Measurements from ENCODE around the gene CLPSL2.

The CLPSL2 gene

DNA sequence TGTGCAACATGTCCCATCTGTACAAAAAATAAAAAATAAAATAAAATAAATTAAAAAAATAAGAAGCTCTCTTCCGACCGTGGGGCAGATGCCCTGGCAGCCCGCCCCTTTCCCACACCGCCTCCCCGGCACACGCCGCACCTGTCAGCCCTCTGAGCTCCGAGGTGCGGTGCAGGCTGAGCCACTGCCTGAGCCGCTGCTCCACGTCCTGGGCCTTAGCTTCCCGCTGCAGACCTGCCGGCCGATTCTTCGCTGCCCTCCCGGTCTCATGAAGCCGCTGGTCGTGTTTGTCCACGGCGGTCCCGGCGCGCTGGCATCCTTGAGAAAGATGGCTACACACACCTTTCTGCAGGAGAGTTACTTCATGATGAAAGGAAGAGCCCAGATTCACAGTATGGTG, 10.7 kb upstream of the CLPSL2 start:
- TF ChIP-seq, protein P1, sequence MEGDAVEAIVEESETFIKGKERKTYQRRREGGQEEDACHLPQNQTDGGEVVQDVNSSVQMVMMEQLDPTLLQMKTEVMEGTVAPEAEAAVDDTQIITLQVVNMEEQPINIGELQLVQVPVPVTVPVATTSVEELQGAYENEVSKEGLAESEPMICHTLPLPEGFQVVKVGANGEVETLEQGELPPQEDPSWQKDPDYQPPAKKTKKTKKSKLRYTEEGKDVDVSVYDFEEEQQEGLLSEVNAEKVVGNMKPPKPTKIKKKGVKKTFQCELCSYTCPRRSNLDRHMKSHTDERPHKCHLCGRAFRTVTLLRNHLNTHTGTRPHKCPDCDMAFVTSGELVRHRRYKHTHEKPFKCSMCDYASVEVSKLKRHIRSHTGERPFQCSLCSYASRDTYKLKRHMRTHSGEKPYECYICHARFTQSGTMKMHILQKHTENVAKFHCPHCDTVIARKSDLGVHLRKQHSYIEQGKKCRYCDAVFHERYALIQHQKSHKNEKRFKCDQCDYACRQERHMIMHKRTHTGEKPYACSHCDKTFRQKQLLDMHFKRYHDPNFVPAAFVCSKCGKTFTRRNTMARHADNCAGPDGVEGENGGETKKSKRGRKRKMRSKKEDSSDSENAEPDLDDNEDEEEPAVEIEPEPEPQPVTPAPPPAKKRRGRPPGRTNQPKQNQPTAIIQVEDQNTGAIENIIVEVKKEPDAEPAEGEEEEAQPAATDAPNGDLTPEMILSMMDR (conservative IDR thresholded peaks at IDR 0.05): no peak
- H3K27ac ChIP-seq: no peak overlapping the region

DNA sequence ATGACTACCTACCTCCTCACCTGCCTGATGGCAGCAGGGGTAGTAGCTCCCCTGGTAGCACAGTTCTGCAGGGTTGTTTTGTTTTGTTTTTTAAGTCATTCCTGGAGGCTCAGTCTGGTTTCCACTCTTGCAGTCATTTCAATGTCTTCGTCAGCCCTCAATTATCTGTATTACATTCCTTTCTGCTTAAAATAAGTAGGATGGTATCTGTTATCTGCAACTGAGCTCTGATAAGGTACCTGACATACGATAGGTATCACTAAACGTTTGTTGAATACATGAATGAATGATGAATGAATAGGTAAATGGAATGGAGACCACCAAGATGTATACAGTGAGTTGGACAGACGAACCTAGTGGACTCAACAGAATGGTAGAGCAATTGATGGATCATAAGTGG, 7.2 kb upstream of the CLPSL2 start:
- TF ChIP-seq, protein P1 (conservative IDR thresholded peaks at IDR 0.05): no peak
- H3K27ac ChIP-seq: no peak overlapping the region

DNA sequence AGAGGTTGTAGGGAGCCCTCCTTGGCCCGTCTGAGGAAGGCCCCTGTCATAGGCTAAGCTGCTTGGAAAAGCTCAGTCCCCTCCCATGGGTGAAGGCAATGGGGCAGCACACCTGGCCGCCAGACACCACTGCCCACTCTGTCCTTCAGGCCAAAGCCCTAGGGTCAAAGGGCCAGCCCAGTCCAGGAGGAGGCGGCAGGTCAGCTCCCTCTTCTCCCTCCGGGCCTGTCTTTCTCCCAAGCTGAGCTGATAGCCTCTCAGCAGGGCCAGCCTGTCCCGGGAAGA, 5.1 kb upstream of the CLPSL2 start:
- H3K27ac ChIP-seq: no peak overlapping the region
- TF ChIP-seq, protein P1 (conservative IDR thresholded peaks at IDR 0.05): no peak

DNA sequence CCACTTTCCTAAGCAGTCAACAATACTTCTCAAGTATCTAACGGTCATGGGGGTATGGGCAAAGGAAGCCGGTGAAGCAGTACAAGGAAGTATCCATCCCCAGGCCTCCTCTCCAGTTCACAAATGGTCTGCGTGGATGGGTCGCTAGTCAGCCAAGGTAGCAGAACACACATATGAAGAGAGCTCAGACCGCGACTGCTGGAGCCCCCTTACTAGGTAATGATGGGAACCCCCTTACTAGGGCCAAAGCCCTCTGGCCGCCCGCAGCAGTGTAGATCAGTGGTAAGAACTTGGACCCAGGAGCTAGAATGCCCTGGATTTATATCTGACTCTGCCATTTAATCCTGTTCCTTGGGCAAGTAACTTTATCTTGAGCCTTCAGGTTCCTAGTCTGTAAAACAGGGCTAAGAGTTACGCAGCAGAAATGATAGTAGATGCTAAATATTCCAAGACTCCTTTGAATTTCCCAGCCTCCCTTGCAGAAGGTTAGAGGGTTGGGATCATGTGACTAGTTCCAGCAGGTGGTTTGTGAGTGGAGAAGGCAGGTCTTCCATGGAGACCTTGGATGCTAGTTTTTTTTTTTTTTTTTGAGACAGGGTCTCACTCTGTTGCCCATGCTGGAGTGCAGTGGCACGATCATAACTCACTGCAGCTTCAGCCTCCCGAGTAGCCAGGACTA, 2.1 kb upstream of the CLPSL2 start:
- no peak overlapping the region for H3K27ac ChIP-seq
- TF ChIP-seq, protein P1 (conservative IDR thresholded peaks at IDR 0.05): no peak

DNA sequence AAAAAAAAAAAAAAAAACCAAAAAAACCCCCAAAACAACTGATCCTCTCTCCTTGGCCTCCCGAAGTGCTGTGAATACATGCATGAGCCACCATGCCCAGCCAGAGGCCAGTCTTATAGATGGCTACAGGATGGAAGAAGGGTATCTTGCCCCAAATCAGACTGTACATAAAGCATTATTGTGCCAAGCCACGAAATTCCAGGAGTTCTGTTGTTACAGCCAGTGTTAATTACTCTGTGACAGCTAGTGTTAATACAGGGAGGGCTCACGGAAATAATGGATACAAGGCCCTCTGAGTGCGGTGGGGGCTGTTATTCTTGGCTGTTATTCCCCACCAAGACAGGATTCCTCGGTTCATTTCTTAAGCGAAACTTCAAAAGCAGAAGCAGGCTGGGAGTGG, 1.4 kb upstream of the CLPSL2 start:
- TF ChIP-seq, protein P1 (conservative IDR thresholded peaks at IDR 0.05): no peak
- no peak overlapping the region for H3K27ac ChIP-seq

DNA sequence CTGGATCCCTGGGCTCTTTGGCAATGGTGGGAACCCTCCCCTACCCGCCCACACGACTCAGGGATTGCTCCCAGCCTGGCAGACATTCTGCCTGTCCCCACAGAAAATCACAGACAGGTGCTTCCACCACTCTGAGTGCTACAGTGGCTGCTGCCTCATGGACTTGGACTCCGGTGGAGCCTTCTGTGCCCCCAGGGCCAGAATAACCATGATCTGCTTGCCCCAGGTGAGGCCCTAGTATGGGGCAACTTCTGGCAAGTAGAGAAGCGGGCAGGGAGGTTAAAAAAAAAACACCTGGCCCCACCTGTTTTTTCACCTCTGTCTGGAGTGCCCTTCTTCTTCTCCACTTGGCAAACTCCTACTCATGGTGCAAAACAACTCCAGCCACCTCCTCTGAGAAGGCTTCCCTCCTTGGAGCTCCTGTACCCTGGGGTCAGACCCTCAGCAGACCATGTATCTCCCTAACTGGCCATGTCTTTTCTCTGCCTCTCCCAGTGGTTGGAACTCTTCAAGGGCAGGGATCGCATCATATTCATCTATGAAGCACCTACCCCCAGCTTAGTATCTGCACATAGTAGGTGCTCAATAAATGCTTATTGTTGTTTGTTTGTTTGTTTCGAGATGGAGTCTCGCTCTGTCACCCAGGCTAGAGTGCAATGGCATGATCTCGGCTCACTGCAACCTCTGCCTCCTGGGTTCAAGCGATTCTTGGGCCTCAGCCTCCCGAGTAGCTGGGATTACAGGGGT, 1.1 kb downstream of the CLPSL2 start:
- H3K27ac ChIP-seq: no peak overlapping the region
- TF ChIP-seq, protein P1 (conservative IDR thresholded peaks at IDR 0.05): no peak

DNA sequence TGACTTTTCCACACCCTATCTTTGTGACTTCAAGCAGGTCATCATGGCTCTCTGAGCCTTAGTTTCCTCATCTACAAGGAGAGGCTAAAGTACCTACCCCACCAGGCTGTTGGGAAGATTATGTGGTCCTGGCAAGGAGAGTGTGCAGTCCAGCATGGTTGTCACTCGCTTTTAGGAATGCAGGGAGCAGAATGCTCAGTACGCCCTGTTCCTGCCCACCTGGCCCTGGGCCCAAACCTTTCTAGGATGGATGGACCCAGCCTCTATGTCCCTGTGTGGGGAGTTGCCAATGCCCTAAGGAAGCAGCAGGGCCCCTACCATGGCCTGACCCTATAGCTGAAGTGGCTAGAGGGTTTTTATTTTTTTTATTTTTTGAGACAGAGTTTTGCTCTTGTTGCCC, 2.0 kb downstream of the CLPSL2 start:
- no peak overlapping the region for H3K27ac ChIP-seq
- TF ChIP-seq, protein P1 (conservative IDR thresholded peaks at IDR 0.05): no peak

Data from VCaP (cell line).